Nephron (organoid): ENCODE data around the gene LEKR1.
"Not testable (repeated sequence)": the region's sequence is repeated elsewhere in the genome, so short reads cannot be mapped to it uniquely, and the experiment has no call there.

ENCODE experiments used
- H3K27ac Mint-ChIP-seq, 3 experiments: 2 replicates each; pipeline ENCODE4 v1.8.0; 2020; ENCODE audit warnings: mixed read lengths in 3 of 3, mild to moderate bottlenecking in 2 of 3, moderate library complexity in 1 of 3
- H3K27me3 Mint-ChIP-seq: 2 replicates; pipeline ENCODE4 v1.8.0; 2021; ENCODE audit warnings: low read depth, mild to moderate bottlenecking, moderate library complexity, mixed read lengths
- H3K36me3 Mint-ChIP-seq: 2 replicates; pipeline ENCODE4 v1.8.0; 2020; ENCODE audit warnings: low read depth, mixed read lengths
- H3K4me1 Mint-ChIP-seq: 2 replicates; pipeline ENCODE4 v1.8.0; 2020; ENCODE audit warnings: mixed read lengths
- H3K4me3 Mint-ChIP-seq, 3 experiments: 2 replicates each; pipeline ENCODE4 v1.8.0; 2020; ENCODE audit warnings: mild to moderate bottlenecking in 3 of 3, mixed read lengths in 3 of 3, moderate library complexity in 2 of 3
- H3K9me3 Mint-ChIP-seq: 2 replicates; pipeline ENCODE4 v1.8.0; 2020; ENCODE audit warnings: mixed read lengths
- CTCF ChIP-seq, 3 experiments: fragments of 200-600 bp; sonication (generic); IDR thresholded peaks; one replicate each; pipeline ENCODE4 v1.5.0; 2021; ENCODE audit warnings: antibody characterized with exemption in 3 of 3; ENCODE audit not compliant: unreplicated experiment in 3 of 3

LEKR1 gene

GRCh38 chr3:156952011-156952410 lies 125.9 kb downstream of the LEKR1 start:
- Mint-ChIP-seq H3K36me3 (no peaks in the 10 kb centered on the region), H3K27me3 (no peaks in the 10 kb centered on the region), H3K9me3 (peaks cover 1% of the 10 kb centered on the region), H3K4me3 (no peak overlapping the region), H3K27ac (no peak overlapping the region), H3K4me1 (no peaks in the 10 kb centered on the region)
- TF ChIP-seq CTCF (IDR thresholded peaks at IDR 0.05; ENCODE audit: unreplicated experiment in 3 of 3), result no peak

- no peaks in the 10 kb centered on the region for H3K27me3 Mint-ChIP-seq
- H3K9me3 Mint-ChIP-seq, result no peaks in the 10 kb centered on the region
- no peaks in the 10 kb centered on the region for H3K36me3 Mint-ChIP-seq
- no peak for TF ChIP-seq CTCF (IDR thresholded peaks at IDR 0.05; ENCODE audit: unreplicated experiment in 3 of 3)
- H3K4me3 Mint-ChIP-seq, result no peak overlapping the region
- H3K27ac Mint-ChIP-seq, result no peak overlapping the region
- no peaks in the 10 kb centered on the region for H3K4me1 Mint-ChIP-seq
Observed at GRCh38 chr3:156957715-156958114, 131.6 kb downstream of the LEKR1 start.

- Mint-ChIP-seq H3K4me1 (no peaks in the 10 kb centered on the region), H3K27me3 (no peaks in the 10 kb centered on the region), H3K4me3 (no peak overlapping the region), H3K27ac (no peak overlapping the region), H3K36me3 (no peaks in the 10 kb centered on the region), H3K9me3 (peaks cover 3% of the 10 kb centered on the region)
- TF ChIP-seq CTCF (IDR thresholded peaks at IDR 0.05; ENCODE audit: unreplicated experiment in 3 of 3), result no peak
Observed at GRCh38 chr3:156963096-156963495, 136.9 kb downstream of the LEKR1 start.

GRCh38 chr3:156964577-156964976 lies 138.4 kb downstream of the LEKR1 start:
- H3K4me3 Mint-ChIP-seq, result no peak overlapping the region
- no peaks in the 10 kb centered on the region for H3K4me1 Mint-ChIP-seq
- H3K27ac Mint-ChIP-seq, result no peak overlapping the region
- H3K9me3 Mint-ChIP-seq, result peaks cover 9% of the 10 kb centered on the region
- no peaks in the 10 kb centered on the region for H3K36me3 Mint-ChIP-seq
- no peaks in the 10 kb centered on the region for H3K27me3 Mint-ChIP-seq
- no peak for TF ChIP-seq CTCF (IDR thresholded peaks at IDR 0.05; ENCODE audit: unreplicated experiment in 3 of 3)

GRCh38 chr3:156966349-156966748 lies 140.2 kb downstream of the LEKR1 start:
- not testable (repeated sequence) for H3K9me3 Mint-ChIP-seq, H3K36me3 Mint-ChIP-seq, H3K4me3 Mint-ChIP-seq, H3K4me1 Mint-ChIP-seq, H3K27ac Mint-ChIP-seq, H3K27me3 Mint-ChIP-seq

- no peak overlapping the region for H3K27ac Mint-ChIP-seq
- no peaks in the 10 kb centered on the region for H3K36me3 Mint-ChIP-seq
- no peak overlapping the region for H3K4me3 Mint-ChIP-seq
- no peaks in the 10 kb centered on the region for H3K27me3 Mint-ChIP-seq
- H3K4me1 Mint-ChIP-seq, result no peaks in the 10 kb centered on the region
- peaks cover 3% of the 10 kb centered on the region for H3K9me3 Mint-ChIP-seq
- no peak for TF ChIP-seq CTCF (IDR thresholded peaks at IDR 0.05; ENCODE audit: unreplicated experiment in 3 of 3)
Observed at GRCh38 chr3:156973954-156974353, 147.8 kb downstream of the LEKR1 start.
